ENCODE data around the gene PLAC8.
"Not testable (repeated sequence)": the region's sequence is repeated elsewhere in the genome, so short reads cannot be mapped to it uniquely, and the experiment has no call there.

The PLAC8 gene

DNA sequence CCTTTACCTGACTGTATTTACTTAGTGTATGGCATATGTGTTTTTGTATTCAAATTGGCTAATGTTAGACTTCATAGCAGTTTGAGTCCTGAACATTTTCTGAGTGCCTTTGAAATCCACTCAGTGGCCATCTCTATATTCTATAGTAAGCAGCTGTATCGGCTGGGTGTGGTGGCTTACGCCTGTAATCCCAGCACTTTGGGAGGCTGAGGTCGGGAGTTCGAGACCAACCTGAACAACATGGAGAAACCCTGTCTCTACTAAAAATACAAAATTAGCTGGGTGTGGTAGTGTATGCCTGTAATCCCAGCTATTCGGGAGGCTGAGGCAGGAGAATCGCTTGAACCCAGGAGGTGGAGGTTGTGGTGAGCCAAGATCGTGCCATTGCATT, 2.8 kb downstream of the PLAC8 start:
- not testable (repeated sequence) for DNase-seq

DNA sequence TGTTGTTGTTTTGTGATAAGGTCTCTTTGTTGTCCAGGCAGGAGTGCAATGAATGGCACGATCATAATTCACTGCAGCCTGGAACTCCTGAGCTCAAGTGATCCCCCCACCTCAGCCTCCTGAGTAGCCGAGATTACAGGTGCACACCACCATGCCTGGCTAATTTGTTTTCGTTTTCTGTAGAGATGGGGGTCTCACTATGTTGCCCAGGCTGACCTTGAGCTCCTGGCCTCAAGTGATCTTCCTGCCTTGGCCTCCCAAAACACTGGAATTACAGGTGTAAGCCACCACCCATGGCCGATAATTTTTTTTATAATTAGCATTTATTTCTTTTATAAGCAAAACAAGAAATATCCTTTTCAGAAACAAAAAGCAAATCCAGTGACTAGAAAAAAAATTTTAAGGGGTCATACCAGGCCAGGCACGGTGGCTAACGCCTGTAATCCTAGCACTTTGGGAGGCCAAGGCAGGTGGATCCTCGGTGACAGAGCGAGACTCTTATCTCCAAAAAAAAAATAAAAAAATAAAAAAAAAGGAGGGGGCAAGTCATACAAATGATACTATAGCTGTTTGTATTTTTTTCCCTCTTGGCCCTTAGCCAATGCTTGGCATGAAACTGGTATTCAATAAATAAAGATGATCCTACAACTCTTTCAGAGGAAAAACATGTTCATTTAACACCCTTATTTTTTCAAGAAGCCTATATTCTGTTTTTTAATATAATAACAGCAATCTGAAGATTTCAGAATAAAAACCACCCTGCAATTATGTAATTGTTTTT, 3.4 kb downstream of the PLAC8 start:
- DNase-seq, result no peak

DNA sequence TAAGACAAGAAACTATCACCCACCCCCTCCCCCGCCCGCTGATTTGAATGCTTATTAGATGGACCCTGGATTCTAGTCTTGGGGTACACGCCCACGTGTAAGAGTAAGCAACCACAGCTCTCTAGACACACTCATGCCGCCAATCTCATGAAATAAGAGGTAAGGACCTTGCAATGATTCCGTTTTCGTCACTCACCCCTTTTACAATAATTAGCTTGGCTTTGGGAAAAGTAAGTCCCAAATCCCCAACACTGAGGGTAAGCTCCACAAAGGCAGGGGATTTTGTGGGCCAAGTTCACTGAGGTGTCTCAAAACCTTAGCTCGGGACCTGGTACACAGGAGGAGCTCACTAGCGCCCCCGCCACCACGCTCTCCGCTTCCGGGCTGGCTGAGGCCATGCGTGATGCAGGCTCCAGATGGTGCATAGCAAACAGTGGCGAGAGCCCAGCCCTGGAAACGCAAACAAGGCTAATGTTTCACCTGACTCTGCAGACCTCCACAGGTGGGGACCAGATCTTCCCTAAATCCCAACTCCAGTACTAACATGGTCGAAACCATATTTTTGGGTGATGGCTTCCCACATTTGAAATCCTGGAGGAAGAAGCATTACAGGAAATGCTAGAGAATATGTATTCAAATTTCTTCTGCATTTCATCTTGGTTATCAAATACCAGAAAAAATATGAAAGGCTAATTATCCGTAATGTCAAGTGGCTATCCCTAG, 4.1 kb downstream of the PLAC8 start:
- peak; percentile 63 for DNase-seq

DNA sequence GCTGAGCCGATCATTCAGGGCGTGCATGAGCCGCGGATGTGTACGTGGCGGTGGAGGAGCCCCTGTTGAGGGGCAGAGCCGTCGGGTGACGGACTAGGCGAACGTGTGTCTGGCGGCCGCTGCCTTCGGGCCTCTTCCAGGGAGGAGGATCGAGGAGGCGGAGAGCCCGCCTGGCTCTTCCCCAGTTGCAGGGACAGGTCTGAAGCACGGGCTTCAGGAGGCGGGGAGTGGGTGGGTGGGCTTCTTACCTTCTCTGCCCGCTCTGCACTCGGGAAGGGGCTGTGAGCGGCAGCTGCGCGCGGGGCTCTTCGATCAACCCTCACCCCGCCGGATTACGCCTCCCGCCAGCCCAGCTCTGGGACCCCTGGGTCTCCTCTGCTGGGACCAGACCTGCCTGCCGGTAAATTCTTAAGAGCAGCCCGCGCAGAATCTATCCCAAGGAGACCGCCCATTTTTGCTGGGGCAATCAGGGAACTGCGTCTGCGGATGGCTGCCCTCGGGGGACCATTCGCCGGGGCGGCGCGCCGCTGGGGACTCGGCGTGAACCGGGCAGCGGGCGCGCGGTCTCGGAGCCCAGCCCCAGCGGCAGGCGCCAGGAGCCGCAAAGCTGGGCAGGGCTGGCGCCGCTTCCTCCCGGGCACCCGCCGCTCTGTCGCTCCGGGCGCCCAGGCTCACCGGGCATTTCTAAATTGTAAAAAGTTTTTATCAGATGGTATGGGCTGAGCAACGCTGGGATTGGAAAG, 4.9 kb downstream of the PLAC8 start:
- peak; percentile 23 for DNase-seq

DNA sequence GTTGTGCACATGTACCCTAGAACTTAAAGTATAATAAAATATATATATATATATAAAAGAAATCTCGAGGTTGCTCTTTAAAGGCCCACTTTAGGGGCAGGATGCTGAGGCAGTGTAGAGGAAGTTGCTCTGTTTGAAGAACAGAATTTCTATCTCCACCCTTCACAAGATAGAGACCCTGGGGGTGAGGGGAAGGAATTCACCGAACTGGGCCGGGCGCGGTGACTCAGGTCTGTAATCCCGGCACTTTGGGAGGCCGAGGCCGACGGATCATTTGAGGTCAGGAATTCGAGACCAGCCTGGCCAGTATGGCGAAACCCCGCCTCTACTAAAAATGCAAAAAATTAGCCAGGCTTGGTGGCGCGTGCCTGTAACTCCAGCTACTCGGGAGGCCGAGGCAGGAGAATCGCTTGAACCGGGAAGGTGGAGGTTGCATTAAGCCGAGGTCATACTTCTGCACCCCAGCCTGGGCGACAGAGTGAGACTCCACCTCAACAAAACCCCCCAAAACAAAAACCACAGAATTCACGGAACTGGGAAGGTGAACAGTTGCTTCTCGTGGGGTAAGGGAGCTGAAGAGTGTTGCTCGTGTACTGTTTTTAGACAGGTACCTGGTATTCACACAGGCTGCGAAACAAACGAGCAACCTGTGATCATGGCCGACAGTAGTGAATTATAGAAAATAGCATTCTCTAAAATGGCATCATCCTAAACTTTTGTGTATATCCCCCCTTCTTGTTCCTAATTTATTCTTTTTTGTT, 6.2 kb downstream of the PLAC8 start:
- no peak for DNase-seq

DNA sequence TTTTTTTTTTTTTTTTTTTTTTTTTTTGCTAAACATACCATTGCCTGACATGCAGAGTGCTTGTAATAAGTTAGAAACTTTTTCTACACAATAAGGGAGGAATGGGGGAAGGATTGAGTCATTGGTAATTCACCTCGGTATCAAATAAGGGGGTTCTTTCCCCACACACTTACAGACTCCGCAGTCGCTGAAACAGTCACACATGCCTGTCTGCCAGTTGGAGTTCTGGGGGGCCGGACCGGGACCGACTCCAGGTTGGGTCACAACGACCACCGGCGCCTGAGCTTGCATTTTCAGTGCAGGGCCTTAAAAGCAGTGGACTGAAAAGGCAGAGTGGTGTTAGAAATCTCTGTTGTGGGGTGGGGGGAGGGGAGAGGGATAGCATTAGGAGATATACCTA, 6.9 kb downstream of the PLAC8 start:
- no peak for DNase-seq

DNA sequence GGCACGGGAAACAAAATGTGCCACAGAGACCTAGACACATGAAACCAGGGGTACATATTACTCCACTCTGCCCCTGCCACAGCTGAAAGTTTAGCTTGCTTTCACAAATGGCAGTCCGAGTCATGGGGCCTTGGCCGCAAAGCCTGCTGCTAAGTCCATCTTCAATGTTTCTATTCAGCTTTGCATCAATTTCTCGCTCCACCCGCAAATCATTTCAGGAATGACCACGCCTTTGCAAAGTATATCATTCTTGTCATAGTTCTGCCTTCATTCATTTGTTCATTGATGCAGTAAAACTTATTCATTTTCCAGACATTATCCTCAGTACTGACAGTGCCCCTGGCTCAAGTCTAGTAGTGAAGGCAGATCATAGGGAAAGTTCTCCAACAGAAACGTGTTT, 9.5 kb downstream of the PLAC8 start:
- DNase-seq, result no peak

DNA sequence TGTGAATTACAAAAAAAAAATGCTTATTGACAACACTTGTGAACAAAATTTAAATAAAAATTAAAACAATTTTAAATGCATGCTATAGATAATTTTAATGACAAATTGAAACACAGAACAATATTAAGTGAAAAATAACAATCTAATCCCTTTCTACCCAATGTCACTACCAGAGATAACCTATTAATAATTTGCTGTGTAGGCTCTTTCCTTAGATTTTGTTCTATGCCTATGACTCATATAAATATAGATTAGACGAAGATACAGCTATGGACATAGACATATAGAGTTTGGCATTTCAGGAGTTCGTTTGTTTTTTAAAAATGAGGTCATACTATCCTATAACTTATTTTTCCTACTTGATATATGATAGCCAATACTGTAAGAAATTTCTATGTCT, 18.1 kb downstream of the PLAC8 start:
- DNase-seq, result no peak

DNA sequence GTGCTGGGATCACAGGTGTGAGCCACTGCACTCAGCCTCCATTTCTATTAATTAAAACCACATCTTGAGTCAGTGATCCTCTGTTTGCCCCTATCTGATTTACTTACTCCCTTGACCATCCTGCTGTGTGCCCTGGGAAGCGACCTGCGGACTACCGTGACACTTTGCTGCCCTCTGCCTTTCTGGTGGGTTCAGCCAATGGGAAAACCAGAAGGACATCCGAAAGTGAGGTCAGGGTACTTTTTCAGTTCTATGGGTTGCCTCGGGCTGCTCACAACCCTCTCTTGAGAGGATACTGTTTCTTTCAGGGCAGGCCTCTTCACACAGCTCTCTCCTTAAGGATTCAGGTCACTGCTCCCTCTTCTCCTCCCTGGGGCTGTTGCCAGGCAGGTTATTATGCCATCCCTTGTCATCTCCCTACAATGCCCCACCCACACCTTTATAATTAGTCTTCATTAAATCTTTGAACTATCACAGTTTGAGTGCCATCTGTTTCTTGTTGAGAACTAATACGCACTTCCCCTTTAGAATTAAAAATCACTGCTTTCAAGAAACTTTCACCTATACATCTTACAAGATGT, 21.4 kb downstream of the PLAC8 start:
- no peak for DNase-seq

DNA sequence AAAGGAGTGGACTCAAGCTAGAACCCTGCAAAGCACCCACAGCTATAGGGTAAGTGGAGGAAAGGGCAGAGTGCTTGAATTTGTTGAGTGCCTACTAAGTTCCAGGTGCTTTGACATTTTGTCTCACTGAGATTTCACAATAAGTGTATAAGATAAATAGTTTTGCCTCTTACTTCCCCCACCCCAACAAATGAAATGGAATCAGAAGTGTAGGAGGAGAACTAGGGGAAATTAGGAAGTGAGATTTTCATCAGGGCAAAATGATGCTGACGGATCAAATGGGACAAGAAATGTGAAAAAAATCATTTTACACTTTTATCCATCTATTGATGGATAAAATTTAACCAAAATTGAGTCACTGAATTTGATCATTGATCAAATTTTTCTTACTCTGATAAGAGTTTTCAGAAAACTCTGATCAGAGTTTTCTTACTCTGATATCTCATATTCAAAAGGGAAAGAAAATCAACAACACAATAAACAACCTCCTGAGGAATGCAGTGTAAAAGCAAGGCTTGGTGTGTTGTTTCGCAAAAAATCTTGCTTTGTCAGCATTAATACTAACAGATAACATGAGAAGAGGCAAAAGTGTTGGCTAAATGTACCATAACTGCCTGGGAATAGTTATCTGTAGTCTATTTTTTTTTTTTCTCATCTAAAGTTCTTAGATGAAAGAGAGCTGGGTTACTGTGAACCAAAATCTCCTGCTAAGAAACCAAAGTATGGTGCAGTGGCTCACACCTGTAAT, 24.9 kb downstream of the PLAC8 start:
- DNase-seq, result no peak

DNA sequence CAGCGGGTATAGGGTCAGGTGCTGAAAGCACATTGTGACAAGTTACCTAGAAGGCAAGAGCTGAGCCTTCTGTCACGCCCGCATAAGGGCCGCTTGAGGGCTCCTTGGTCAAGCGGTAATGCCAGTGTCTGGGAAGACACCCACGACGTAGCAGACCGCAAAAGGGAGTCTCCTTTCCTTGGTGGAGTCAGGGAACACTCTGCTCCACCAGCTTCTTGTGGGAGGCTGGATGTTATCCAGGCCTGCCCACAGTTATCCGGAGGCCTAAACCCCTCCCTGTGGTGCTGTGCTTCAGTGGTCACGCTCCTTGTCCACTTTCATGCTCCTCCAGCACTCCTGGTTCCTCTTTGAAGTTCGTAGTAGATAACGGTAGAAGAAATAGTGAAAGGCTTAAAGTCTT, 29.6 kb downstream of the PLAC8 start:
- not testable (repeated sequence) for DNase-seq

DNA sequence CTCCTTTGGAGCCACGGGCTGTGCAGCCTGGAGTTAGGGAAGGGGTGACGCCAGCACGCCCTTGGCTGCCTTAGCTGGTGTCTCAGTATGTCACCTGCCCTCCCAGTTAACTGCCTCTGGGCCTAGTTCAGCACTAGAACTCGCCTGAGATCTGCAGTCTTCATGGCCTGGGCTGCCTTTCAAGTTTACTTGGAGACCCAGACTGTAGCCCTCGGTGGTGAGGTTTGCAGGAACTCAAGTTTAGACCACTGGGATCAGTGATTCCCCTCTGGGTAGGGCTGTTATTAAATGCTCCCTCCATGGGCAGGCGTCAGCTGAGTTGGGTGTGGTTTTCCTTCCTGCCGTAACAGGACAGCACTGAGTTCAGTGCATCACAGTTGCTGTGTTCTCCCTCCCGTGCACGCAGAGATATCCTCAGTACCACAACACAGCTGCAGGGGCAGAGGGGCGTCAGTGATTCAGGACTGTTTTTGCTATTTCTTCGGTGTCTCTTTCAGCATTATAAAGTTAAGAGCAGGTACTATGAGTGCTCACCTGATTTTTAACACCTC, 30.5 kb downstream of the PLAC8 start:
- no peak for DNase-seq

DNA sequence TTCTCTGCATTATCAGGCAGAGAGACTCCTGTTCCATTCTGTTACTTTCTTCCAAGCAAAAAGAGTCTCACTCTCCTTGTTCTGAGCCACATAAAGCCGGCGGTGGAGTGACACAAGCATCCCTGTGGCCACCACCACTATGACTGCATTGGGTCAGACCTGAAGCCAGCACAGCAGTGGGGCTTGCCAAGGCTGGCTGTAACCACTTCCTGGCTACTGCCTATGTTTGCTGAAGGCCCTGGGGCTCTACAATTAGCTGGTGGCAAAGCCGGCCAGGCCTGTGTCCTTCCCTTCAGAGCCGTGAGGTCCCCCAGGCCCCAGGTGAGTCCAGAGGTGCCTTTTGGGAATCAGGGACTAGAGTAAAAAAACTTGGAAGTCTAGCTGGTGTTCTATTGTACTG, 31.8 kb downstream of the PLAC8 start:
- peak; percentile 7 for DNase-seq

DNA sequence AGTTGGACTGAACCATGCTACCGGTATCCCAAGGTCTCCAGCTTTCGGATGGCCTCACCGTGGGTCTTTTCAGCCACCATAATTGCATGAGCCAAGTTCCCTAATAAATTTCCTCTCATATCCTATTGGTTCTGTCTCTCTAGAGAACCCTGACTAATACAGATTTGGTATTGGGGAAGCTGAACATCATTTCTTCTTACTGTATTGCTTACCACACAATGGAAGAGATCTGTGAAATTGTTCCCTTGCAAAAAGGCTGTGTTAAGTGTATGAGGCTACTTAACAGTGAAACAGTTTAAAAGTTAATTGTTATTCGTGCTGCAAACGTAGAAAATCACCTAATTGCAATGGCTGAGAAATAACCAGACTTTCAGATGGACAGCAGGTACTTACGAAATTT, 34.0 kb downstream of the PLAC8 start:
- no peak for DNase-seq

DNA sequence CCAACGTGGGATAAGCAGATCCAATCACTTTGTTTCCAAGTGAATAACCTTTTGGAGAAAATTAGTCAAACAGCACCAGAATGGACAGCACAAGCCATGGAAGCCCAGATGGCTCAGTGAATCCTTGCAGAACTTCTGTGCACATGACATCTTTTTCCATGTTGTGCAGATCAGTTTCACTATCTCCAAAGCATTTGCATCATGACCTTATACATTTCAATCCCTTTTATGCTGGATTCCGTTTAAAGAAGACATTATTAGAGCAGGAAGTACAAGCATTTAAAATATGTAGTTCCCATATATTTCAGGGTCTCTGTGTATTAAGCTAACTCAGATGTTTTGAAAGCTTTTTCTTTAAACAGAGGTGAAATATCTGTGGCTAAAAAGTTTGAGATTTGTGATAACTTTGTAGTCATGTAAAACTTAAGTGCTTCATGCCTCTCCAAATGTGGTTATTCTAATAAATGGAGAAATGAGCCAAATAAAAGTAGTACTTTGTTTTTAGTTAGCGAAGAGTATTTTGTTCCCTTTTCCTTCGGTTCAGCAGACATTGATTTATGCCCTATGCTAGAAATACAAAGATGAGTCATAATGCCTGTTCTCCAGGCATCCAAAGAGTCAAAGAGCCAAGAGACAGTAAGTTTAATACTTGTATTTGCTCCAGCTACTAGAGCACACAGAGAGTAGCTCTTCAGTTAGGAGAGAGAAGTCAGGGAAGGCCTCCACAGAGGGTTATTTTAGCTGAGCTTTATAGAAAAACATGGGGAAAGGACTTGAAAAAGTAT, 39.0 kb downstream of the PLAC8 start:
- DNase-seq, result no peak

DNA sequence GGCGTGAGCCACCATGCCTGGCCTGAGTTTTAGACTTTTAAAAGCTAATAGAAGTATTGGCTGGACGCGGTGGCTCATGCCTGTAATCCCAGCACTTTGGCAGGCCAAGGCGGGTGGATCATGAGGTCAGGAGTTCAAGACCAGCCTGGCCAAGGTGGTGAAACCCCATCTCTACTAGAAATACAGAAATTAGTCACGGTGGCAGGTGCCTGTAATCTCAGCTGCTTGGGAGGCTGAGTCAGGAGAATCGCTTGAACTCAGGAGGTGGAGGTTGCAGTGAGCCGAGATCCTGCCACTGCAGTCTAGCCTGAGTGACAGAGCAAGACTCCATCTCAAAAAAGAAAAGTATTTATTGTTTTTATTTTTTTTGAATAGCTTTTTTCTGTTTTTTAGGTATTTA, 39.7 kb downstream of the PLAC8 start:
- not testable (repeated sequence) for DNase-seq

DNA sequence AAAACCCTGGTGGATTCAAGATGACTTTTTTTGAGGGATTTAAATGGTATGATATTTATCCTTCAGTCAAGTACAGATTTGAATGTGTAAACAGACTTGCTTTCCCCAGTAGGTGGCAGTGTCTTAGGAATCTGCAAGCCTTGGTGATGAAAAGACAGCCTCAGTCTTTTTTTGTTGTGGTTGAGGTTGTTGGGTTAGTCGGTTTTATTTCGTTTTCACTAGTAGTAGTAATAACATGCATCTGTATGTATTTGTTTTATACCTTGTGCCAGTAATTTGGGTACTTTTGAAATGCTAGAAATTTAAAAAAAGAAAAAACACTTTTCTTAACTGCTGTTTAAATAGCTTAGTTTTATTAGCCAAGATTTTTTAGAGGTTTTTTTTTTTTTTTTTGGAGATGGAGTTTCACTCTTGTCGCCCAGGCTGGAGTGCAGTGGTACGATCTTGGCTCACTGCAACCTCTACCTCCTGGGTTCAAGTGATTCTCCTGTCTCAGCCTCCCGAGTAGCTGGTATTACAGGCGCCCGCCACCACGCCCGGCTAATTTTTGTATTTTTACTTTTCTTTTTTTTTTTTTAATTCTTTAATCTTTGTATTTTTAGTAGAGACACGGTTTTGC, 40.3 kb downstream of the PLAC8 start:
- peak; percentile 2 for DNase-seq

DNA sequence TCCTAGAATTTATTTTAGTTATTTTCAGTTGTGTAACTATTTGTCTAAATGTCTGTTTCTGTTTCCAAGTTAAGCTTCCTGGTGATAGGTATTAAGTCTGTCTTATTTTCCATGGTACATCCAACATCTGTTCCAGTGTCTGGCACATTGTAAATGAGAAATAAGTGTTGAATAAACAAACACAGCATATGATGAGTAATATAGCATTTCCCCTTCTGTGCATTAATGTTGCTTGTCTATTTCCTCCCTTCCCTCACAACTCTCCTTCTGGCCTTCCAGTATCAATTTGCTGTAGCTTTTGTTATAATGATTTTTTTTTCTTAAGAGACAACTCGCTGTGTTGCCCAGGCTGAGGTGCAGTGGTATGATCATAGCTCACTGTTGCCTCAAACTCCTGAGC, 43.4 kb downstream of the PLAC8 start:
- no peak for DNase-seq

DNA sequence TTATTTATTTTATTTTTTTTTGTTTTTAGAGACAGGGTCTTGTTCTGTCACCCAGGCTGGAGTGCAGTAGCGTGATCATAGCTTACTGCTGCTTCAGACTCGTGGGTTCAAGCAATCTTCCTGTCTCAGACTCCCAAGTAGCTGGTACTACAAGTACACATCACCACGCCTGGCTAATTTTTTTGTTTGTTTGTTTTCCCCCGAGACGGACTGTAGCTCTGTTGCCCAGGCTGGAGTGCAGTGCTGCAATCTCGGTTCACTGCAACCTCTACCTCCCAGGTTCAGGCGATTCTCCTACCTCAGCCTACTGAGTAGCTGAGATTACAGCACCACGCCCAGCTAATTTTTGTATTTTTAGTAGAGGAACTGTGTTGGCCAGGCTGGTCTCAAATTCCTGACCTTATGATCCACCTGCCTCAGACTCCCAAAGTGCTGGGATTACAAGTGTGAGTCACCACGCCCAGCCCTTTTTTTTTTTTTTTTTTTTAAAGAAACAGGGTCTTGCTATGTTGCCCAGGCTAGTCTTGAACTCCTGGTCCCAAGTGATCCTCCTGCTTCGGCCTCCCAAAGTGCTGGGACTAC, 47.4 kb downstream of the PLAC8 start:
- no peak for DNase-seq

DNA sequence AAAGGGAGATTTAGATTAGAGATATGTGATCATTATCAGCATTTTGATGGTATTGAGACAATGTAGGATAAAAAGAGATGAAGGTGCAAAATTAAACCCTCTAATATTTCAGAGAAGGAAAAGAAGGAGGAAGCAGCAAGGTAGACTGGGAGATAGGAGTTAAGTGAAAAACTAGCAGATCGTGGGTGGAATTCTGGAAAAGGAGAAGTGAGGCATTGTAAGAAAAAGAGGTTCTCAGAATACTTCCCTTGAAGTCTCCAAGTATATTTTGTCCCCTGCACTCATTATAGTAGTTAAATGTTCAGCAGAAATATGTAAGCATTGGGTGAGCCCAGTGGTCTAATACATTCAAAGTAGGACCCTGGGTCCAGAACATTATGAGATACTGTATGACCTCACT, 49.3 kb downstream of the PLAC8 start:
- DNase-seq, result no peak
